ENCODE measurements around the gene SLC9A9. TPM values are rescaled to one million over a fixed set of nuclear protein-coding genes. Genes with fewer than 3 reads are reported as not detected.

Gene SLC9A9
- total and polyA plus RNA-seq, 8 donors = 0.58 to 29.7 (median 14.0) TPM

- 92 to 98% (median 93%) methylated on average over 2 of the region's 2 CpGs for WGBS, 5 donors
- H3K27ac ChIP-seq = no peak overlapping the region
- TF ChIP-seq POLR2AphosphoS5 (IDR thresholded peaks at IDR 0.05) = no peak
- TF ChIP-seq EP300 (IDR thresholded peaks at IDR 0.05) = no peak
- TF ChIP-seq, protein P1, sequence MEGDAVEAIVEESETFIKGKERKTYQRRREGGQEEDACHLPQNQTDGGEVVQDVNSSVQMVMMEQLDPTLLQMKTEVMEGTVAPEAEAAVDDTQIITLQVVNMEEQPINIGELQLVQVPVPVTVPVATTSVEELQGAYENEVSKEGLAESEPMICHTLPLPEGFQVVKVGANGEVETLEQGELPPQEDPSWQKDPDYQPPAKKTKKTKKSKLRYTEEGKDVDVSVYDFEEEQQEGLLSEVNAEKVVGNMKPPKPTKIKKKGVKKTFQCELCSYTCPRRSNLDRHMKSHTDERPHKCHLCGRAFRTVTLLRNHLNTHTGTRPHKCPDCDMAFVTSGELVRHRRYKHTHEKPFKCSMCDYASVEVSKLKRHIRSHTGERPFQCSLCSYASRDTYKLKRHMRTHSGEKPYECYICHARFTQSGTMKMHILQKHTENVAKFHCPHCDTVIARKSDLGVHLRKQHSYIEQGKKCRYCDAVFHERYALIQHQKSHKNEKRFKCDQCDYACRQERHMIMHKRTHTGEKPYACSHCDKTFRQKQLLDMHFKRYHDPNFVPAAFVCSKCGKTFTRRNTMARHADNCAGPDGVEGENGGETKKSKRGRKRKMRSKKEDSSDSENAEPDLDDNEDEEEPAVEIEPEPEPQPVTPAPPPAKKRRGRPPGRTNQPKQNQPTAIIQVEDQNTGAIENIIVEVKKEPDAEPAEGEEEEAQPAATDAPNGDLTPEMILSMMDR (IDR thresholded peaks at IDR 0.05) = no peak
- TF ChIP-seq POLR2A (IDR thresholded peaks at IDR 0.05) = no peak
- H3K4me3 ChIP-seq = no peak overlapping the region
- no peaks in the 10 kb centered on the region for H3K4me1 ChIP-seq
- H3K27me3 ChIP-seq = no peaks in the 10 kb centered on the region
- intact Hi-C loops (cut with DNase I; ENCODE audit: low total_unique reads) = no loop called here
- H3K36me3 ChIP-seq = no peaks in the 10 kb centered on the region
- no peak for DNase-seq
- H3K9me3 ChIP-seq = no peaks in the 10 kb centered on the region
Measured at GRCh38 chr3:143277531-143277930, 570.7 kb downstream of the SLC9A9 start.

GRCh38 chr3:143276592-143276991, 571.7 kb downstream of the SLC9A9 start:
- no peak for DNase-seq
- TF ChIP-seq, protein P1 (IDR thresholded peaks at IDR 0.05) = no peak
- TF ChIP-seq EP300 (IDR thresholded peaks at IDR 0.05) (no peak), POLR2AphosphoS5 (IDR thresholded peaks at IDR 0.05) (no peak), POLR2A (IDR thresholded peaks at IDR 0.05) (no peak)
- no peaks in the 10 kb centered on the region for H3K27me3 ChIP-seq
- H3K27ac ChIP-seq = no peak overlapping the region
- H3K4me1 ChIP-seq = no peaks in the 10 kb centered on the region
- H3K9me3 ChIP-seq = no peaks in the 10 kb centered on the region
- H3K36me3 ChIP-seq = no peaks in the 10 kb centered on the region
- intact Hi-C loops (cut with DNase I; ENCODE audit: low total_unique reads) = no loop called here
- H3K4me3 ChIP-seq = no peak overlapping the region

GRCh38 chr3:143273975-143274690, 574.1 kb downstream of the SLC9A9 start:
- Histone ChIP-seq H3K9me3 (no peaks in the 10 kb centered on the region), H3K27me3 (no peaks in the 10 kb centered on the region), H3K27ac (no peak overlapping the region), H3K4me3 (no peak overlapping the region), H3K36me3 (no peaks in the 10 kb centered on the region), H3K4me1 (no peaks in the 10 kb centered on the region)
- DNase-seq = no peak
- 84 to 89% (median 86%) methylated on average over 1 of the region's 1 CpG for WGBS, 5 donors
- TF ChIP-seq, protein P1 (IDR thresholded peaks at IDR 0.05) = no peak
- no peak for TF ChIP-seq POLR2A (IDR thresholded peaks at IDR 0.05)
- TF ChIP-seq POLR2AphosphoS5 (IDR thresholded peaks at IDR 0.05) = no peak
- TF ChIP-seq EP300 (IDR thresholded peaks at IDR 0.05) = no peak
- intact Hi-C loops (cut with DNase I; ENCODE audit: low total_unique reads) = no loop called here

DNA sequence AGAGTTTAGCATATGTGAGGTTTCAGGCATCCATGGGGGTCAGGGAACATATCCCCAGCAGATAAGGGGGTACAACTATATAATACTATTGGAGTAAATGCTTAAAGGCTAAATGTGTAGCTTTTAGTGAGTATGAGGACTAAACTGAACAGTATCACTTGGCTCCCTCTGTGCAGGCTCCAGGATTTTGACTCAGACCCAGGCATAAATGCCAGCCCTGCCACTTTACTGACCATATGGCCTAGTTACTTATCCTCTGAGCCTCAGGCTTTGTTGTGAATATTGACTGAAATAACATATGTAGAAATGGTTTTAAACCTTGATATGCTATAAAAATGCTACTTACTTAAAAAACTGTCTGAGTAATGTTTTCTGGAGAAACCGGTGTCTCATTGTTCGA, 577.1 kb downstream of the SLC9A9 start:
- H3K27ac ChIP-seq = no peak overlapping the region
- no peak for DNase-seq
- H3K36me3 ChIP-seq = peaks cover 0 to 5% (median 4%) of the 10 kb centered on the region in 4 donors
- no peaks in the 10 kb centered on the region for H3K9me3 ChIP-seq
- 95 to 100% (median 98%) methylated on average over 2 of the region's 2 CpGs for WGBS, 5 donors
- TF ChIP-seq POLR2AphosphoS5 (IDR thresholded peaks at IDR 0.05) (no peak), EP300 (IDR thresholded peaks at IDR 0.05) (no peak), POLR2A (IDR thresholded peaks at IDR 0.05) (no peak)
- TF ChIP-seq, protein P1 (IDR thresholded peaks at IDR 0.05) = no peak
- no peaks in the 10 kb centered on the region for H3K4me1 ChIP-seq
- no peaks in the 10 kb centered on the region for H3K27me3 ChIP-seq
- intact Hi-C loops (cut with DNase I; ENCODE audit: low total_unique reads) = no loop called here
- no peak overlapping the region for H3K4me3 ChIP-seq
